Renal cortical epithelial cell (primary cell): ENCODE measurements around the gene PNLIPRP2. TPM values are rescaled to one million over a fixed set of nuclear protein-coding genes. Genes with fewer than 3 reads are reported as not detected.

ENCODE experiments used
- DNase-seq: peaks from one replicate; pipeline ENCODE4 v3.0.0-alpha.2; 2011; ENCODE audit warnings: low read depth
- total RNA-seq: library from RNA; depleted of rRNA; stranded (reverse); fragments of >200 nt; gene quantifications from 2 replicates; pipeline ENCODE4 v1.2.3, GENCODE V29; 2014

Gene PNLIPRP2
- not detected in 2 replicates for total RNA-seq

DNA sequence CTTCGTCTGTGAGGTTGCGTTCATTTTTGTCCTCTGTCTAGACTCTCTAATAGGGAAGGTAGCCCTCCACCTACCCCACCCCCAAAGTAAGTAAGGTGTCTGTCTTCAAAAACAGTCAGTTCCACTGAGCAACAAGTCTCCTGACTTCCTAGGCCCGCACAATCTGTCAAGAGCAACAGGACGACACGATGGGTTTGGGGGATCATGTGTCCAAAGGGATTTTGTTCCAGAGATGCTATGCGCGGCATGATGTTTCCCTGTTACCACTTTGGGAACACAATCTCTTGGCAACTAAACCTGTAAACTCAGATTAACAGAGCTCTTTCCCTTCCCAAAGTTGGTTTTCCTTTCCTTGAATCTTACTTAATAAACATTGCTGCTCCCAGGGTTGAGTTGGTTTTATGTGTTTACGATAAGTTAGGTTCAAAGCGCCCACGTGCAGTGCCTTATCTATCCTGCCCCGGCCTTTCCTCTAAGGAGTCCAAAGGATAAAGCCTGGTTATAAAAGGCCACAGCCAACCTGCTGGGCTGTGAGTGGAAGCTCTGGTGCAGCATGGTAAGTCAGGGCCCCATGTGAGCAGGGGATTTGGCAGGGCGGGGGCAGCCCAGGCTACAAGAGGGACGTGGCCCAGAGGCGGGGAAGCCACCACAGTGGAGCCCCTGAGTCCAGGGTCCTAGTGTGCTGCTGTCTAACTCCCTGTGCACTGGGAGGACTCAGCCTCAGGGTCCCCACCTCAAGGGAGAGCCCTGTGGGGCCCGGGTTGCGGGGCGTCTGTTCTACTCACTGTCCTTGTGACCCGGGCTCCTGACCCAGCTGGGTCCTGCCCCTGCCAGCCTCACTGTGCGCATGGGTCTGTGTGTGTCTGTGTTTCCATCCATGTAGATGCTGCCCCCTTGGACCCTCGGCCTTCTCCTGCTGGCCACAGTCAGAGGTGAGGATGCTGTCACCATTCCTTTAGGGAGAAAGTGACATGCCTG, at the start of gene PNLIPRP2:
Gene PNLIPRP2, plus strand, starts transcription at position 531 of the 978 bp plus-strand sequence.
- DNase-seq = no peak

DNA sequence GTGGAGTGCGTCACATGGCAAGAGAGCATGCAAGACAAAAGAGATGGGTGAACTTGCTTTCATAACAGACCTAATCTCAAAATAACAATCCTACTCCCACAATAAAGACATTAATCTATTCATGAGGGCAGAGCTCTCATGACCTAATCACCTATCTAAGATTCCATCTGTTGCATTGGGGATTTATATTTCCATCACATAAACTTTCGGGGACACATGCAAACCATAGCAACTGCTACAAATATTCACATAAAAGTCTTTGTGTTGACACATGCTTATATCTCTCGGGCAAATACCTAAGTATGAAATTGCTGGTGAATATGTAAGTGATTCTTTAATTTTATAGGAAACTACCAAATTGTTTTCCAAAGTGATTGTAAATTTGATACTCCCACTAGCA, 46.0 kb upstream of the PNLIPRP2 start:
- no peak for DNase-seq

DNA sequence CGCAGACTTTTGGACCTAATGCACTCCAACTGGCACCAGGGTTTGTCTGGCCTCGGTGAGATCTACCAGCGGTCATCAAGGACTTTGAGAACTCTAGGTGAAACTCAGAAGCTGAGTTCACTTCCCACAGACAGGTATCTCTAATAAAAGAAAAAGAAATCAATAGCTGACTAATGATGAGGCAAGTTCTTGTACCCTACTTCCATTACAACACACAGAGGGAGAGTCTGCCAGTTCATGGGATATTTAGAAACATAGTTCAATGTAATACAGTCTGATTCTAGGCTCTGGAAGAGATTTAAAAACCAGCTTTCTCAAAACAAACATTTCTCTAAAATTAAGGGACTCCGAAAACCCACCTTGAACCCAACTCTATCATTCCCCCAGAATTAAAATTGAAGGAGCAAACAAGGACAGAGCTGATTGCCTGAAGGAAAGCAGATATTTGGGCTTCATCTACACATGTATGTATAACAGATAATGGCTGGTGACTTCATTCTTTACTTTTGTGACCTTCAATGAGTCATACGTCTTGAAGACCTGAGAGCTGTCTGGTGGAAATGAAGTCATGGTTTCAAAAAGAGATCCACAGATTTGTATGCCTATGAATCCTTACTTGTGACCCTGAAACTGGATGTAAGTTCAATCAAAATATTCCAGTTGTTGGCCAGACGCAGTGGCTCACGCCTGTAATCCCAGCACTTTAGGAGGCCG, 32.7 kb upstream of the PNLIPRP2 start:
- DNase-seq = no peak

DNA sequence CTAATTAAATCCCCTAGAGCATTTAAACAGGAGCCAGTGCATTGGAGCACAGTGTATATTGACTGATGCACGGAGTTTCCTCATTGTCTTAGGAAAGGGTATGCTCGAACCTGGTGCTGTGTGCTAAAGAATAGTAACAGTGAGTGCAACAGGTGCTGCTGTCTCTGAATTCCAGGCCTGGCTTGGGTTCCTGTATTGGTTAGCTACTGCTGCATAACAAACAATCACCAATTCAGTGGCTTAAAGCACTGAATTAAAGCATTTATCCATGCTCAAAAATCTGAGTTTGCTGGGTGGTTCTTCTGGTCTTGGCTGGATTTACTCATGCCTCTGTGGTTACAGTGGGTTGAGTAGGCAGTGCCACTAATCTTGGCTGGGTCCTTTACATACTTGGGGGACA, 31.8 kb upstream of the PNLIPRP2 start:
- no peak for DNase-seq

DNA sequence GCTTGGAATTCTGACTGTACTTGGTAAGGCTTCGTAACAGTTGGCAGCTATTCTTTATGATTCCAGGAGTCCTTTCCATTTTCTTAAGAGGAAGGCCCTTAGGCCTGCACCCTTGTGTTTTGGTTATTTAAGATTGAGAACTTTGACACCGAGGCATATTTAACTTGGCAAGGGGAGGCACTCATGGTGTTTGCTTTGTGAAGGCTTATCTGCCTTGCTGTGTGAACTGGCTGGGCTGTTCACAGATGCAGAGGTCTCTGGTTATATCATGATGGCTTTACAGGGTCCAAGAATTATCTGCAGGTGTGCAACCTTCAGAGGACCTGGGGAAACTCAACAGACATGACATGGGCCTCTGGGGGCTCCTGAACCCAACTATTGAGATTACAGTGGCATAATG, 30.8 kb upstream of the PNLIPRP2 start:
- no peak for DNase-seq

DNA sequence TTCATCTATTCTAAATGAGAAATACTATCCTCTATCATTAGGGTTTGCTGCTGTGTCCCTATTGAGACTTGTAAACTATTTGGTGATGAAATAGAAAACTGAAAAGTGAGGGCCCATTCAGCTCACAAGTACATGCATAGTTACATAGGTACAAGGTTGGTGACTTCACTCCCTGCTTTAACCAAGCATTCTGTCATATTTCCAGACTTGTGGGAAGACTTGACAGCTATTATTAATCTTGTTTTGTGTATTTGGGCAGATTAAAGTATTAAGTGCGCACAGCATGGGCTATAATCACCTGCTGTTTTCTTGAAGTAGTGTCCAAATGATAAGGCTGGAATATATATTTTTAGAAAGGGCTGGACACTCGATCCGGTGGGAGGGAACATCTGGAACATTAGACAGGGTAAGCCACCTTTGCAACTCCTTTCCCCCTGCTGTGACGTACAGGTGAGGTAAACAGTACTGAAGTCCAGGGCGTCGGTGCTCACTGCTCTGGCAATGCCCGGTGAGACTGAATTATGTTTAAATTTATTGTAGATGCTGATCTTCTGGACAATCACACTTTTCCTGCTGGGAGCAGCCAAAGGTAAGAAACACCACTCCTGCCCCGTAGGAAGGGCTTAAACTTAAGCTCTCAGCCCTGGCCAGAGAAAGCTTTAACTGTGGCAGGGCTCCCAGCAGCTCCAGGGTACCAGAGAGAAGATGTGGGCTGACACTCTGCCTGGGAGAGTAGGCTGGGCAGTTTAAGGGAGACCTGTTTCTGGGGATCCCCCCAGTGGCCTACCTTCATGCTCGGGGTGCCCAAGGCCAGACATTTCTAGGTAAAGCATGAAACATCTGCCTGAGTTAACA, 29.9 kb upstream of the PNLIPRP2 start, which contains the start of gene PNLIPRP1:
Gene PNLIPRP1, plus strand, starts transcription at position 370 of the 855 bp plus-strand sequence. Its CDS starts 171 bp downstream, at position 541.
- no peak for DNase-seq

DNA sequence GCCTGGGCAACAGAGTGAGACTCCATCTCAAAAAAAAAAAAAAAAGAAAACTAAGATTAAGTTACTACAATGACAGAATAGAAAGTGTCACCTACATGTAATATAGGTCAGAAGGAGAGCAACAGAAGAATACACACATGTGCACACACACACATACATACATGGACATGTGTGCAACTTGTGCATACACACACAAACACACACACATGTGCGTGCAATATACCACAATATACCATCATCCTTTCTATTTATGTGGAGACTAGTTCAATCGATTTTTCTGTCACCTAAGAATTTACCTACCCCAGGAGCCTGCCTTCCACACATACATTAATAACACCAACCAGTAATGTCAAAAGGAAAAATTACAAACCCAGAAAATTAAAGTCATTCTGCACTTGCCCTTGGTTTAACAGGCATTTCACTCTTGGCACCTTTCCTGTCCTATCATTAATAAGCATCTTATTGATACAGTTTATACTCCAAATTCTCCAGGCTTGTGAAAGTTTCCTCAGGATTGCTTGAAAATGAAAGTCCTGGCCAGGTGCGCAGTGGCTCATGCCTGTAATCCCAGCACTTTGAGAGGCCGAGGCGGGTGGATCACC, 27.5 kb upstream of the PNLIPRP2 start:
- DNase-seq = no peak

DNA sequence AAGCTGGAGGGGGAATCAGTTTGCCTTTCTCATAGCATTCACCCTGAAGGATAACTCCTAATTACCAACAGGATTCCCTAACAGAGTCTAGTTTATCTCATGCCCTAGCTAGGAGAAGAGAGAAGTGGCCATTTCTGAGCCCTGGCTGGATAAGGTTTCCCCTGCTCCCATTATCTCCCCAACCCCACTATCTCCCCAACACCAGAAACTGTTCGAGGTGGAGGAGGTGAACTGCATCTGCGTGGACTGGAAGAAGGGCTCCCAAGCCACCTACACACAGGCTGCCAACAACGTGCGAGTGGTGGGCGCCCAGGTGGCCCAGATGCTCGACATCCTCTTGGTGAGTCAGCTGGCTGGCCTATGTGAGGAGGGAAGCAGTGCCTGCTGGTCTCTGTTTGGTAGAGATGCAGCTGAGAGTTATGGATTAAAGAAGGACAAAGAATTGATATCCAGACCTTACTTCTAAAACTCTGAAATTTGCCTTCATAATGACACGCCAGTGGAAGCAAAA, 26.2 kb upstream of the PNLIPRP2 start:
- DNase-seq = no peak

DNA sequence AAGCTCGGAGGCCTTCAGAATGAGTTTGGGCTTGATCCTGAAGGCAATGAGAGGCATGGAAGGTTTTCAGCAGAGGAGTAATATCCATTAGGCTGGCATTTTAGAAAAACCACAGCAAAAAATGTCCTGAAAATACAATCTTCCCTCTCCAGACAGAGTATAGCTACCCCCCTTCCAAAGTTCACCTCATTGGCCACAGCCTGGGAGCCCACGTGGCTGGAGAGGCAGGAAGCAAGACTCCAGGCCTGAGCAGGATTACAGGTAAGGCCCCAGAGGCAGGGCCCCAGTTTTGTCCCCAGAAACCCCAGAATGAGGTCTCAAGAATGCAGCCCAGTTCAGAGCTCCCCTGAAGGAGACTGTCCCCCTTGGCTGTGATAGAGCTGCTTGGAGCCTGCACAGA, 24.7 kb upstream of the PNLIPRP2 start:
- no peak for DNase-seq

DNA sequence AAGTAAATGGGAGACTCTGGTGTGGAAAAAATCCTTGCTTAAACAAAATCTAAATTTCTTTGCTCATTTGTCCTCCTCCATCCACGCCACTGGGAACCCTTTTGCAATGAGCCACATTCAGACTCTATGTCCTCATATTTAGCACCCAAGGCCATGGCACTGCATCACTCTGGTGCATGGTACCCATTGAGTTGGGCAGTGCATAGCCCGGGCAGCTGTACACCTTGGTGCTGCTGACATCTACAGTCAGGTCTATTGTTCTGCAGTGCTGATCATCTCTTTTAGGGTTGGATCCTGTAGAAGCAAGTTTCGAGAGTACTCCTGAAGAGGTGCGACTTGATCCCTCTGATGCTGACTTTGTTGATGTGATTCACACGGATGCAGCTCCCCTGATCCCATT, 23.2 kb upstream of the PNLIPRP2 start:
- DNase-seq = no peak

DNA sequence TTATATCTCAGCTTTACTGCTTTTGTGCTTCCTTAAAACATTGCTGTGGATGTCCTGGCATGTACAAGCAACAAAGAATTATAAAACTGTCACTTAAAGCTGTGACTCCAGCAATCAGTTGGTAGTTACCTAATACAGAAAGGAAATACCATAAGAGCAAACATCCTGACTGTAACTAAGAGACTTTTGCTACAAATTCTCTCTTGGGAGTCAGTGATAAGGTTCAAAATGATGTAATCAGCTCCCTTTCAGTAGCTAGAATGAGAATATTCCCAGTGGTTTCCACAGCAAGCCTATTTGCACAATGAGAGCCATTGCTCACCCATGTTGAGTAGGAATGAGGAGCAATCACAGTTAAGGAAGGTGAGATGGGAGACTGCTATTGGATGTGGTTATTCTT, 22.4 kb upstream of the PNLIPRP2 start:
- no peak for DNase-seq

DNA sequence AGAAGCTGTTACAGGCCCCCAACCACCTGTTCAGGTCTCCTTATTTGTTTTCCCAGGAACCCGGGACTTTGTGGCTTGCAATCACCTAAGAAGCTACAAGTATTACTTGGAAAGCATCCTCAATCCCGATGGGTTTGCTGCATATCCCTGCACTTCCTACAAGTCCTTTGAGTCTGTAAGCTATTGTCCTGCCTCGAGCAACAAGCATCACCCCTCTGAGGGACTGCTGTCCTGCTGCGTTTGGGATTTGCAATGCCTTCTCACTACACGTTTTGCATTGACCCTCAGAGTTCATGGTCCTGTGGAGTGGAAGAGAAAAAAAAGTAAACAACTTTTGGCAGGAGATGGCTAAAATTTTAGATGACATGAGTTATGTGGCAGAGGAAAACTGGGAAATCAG, 20.8 kb upstream of the PNLIPRP2 start:
- DNase-seq = no peak

DNA sequence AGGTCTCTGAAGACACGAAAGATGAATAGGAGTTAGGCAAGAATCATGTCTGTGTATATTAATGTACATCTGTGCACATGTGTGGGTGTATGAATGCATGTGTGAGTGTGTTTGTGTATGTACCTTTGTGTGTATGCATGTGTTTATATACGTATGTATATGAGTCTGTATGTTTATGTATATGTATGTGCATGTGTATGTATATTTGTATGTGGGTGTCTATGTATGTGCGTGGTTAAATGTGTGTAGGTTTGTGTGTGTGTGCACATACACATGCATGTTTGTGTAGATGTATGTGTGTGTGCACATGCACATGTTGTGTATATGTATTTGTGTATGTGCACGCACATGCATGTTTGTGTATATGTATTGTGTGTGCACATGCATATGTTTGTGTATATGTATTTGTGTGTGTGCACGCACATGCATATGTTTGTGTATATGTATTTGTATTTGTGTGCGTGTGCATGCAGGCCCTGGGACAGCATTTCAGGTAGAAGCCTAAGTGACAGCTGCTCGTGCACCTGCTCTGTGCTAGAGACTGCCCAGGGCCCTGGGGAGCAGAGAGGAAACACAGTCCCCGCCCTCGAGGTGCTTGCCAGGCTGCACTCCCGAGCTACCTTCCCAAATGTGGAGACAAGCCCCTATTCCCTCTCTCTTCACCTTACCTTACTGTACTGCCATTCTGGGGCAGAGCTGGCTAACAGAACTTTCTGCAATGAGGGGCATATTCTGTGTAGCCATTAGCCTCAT, 17.9 kb upstream of the PNLIPRP2 start:
- DNase-seq = no peak

DNA sequence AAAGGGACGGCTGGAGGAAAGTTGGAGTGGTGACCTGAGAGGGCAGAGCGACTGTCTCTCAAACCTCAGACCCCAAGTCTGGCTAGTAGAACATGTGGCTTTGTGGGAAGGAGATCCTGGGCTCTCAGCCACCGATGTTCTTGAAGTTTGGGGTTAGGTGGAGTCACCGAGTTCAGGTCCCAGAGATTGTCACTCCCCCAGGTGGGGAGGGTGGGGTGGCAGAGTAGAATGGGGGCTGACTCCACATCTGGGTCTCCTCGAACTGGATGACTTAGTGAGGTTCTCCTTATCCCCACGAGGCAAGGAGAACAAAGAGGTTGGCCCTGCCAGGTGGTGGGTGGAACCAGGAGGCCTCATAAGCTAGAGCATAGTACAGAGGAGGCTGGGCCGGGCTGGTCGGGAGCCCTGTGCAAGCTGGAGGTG, 14.7 kb upstream of the PNLIPRP2 start:
- no peak for DNase-seq

DNA sequence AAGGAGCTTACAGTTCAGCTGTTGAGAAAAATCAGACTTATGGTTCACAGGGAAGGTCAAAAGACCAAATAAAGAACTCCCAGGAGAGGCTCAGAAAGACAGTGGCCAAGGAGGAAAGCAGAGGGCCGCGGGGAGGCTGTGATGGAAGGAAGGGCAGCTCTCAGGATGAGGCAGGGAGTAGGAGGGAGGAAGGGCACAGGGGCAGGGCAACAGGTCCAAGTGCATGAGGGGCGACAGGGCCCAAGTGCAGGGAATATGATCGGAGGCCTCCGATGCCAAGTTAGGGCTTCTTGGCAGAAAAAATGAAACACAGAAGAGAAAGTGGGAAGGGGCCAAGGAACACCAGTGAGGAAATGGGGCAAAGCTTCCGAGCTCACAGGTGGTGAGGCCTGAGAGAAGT, 13.4 kb upstream of the PNLIPRP2 start:
- DNase-seq = no peak

DNA sequence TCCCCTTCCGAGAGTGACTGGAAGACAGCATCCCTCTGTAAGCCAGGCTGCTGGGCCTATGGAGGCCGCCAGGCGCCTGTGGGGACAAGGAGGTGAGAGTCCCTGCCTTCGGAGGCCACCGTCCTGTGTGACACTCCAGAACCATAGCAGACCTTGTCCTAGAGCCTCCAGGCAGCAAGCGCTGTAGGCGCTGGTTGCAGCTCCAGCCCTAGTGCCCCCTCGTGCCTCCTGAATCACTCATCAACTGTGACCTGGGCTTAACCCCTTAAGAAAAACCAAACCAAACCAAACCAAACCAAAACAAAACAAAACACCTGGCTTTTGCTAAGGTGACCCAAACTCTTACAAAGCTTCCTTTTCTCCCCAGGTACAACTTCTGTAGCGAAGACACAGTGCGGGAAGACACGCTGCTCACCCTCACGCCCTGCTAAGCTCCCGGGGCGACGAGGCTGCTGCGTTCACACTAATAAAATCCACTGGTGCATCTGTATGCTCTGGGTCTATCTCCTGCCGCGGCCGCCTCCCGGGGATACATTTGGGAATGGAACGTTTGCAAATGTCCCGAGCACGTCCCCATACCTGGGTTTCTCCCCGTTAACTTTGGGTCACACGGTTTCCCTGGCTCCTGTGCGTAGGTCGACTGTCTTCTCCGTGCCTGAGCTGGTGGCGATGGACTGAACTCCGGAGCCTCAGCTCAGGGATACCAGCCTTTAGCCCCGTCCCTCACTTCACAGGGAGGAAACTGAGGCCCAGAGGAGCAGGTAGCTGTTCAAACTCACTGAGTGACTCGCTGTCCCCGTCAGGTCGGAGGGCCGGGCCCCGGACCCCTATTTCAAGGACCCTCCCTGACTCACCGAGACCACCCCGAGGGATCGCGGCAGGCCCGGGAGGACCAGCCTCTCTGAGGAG, 11.8 kb upstream of the PNLIPRP2 start:
- no peak for DNase-seq

DNA sequence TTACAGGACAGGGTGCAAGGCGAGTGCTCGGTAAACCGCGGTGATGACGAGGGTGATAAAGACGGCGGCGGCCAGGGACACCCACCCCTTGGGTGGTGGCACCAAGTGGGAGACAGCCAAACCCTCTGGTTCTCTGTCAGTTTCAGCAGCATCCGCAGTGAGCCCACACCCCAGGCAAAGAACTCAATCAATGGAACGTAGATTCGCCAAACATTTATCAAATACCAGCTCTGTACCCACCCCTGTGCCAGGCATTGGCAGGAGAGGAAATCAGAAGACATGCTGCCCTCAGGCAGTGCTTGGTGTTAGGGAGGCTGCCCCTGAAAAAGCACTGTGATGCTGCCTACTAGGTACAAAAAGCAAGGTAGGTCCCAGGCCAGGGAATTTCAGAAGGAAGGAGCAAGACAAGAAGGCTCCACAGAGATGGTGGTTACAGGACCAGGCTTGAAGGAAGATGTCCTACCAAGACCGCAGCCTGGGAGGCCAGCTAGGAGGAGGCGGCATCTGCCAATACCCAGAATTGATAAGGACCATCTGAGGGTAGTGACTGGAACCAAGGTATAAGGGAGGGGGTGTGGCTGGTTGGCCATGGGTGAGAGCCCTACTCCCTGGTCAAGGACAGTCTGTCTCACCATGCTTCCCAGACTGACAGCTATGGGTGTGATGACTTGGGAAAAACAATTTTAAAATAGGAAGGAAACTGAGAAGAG, 10.2 kb upstream of the PNLIPRP2 start:
- no peak for DNase-seq

DNA sequence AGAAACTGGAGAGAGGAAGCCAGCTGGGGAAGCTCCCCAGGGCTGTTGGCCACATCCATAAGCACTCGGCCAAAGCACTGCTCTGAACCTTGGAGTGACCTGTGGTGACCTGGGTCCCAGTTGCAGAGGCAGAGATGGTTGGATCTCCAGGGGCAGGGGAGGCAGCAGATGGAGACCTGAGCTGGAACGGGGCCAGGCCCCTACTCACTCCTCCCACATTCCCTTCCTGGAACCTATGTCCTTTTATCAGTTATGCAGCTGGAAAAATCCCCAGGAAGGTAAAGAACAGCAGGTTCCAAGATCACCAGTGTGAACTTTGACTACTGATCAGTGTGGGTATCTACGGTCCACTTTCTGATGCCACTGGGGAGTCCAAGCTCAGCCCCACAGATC, 9.6 kb upstream of the PNLIPRP2 start:
- no peak for DNase-seq
